Tongue (tissue), 2 donors: ENCODE results near the gene SLCO1A2. TPM values are rescaled to one million over a fixed set of nuclear protein-coding genes. Genes with fewer than 3 reads are reported as not detected.

Experiments used
- DNase-seq: peaks from one replicate; pipeline ENCODE4 v3.0.0-alpha.2; 2015
- total RNA-seq: library from RNA; depleted of rRNA; stranded (reverse); fragments of >200 nt; gene quantifications from one replicate; pipeline ENCODE4 v1.2.3, GENCODE V29; 2014

The SLCO1A2 gene
- total RNA-seq, 1 donor from 2014 or later = 0.10 TPM

- no peak for DNase-seq
Observed at GRCh38 chr12:21219206-21219605, 115.5 kb downstream of the SLCO1A2 start.

Other genes with a start within 250 kb of the SLCO1A2 start
- gene SLCO1B1, start 203.7 kb downstream of the SLCO1A2 start, total RNA-seq = not detected
- gene IAPP, start 38.0 kb upstream of the SLCO1A2 start, total RNA-seq = not detected
- gene PYROXD1, start 102.7 kb upstream of the SLCO1A2 start, total RNA-seq = 28.0 TPM
- 60.9 TPM for gene RECQL, start 166.7 kb upstream of the SLCO1A2 start, total RNA-seq
- 51.8 TPM for gene GOLT1B, start 166.9 kb upstream of the SLCO1A2 start, total RNA-seq
- 19.8 TPM for gene SPX, start 191.4 kb upstream of the SLCO1A2 start, total RNA-seq